HepG2 (cell line): ENCODE data around the gene DDX54. TPM values are rescaled to one million over a fixed set of nuclear protein-coding genes. Genes with fewer than 3 reads are reported as not detected.

Experiments
- ATAC-seq: fragments of 200-7000 bp; cut with Tn5 transposase; 3 replicates; pipeline ENCODE4 v1.9.1; 2020; ENCODE audit warnings: mild to moderate bottlenecking, moderate library complexity
- BruUV-seq: library from RNA; stranded (reverse); fragments of 400-500 nt; replicated peaks from 2 replicates; lab custom pipeline; 2021; lab: Mats Ljungman, UMichigan
- CTCF ChIA-PET: fragments of 300-600 bp; formaldehyde crosslinking; extraction: SDS; loops from one replicate; lab custom pipeline; 2021; ENCODE audit warnings: low total read pairs, inconsistent platforms, low intra/inter-chr PET ratio; lab: Yijun Ruan, JAX
- POLR2A ChIA-PET: fragments of 350-600 bp; sonication (Branson Sonifier 250); formaldehyde crosslinking; loops from one replicate; lab custom pipeline; 2020; ENCODE audit warnings: antibody characterized with exemption, inconsistent platforms; lab: Yijun Ruan, JAX
- DNase-seq: peaks from one replicate; pipeline ENCODE4 v3.0.0-alpha.2; 2015; ENCODE audit warnings: low spot score
- FAIRE-seq: peaks from 3 replicates; lab custom pipeline; 2011; peaks lifted over from hg19 to GRCh38; lab: Jason Lieb, UNC
- H2AFZ ChIP-seq: one replicate; pipeline ENCODE4 v1.6.1; 2011; ENCODE audit warnings: low read length, inconsistent platforms
- H3K27ac ChIP-seq: fragments of 300-600 bp; 3 replicates; pipeline ENCODE4 v1.8.0; 2011; ENCODE audit warnings: mixed run types, mild to moderate bottlenecking, mixed read lengths, low read length, inconsistent platforms; ENCODE audit not compliant: insufficient read depth; ENCODE audit errors: extremely low read length
- H3K27me3 ChIP-seq, 2 experiments: fragments of 200-600 bp in 1 of 2; 2 replicates in 1 of 2; 3 replicates in 1 of 2; pipeline versions ENCODE4 v1.6.0 to v1.8.0; 2011; ENCODE audit warnings: low read length in 2 of 2, mild to moderate bottlenecking in 2 of 2, moderate library complexity in 2 of 2, inconsistent platforms in 1 of 2; ENCODE audit not compliant: insufficient read depth in 2 of 2, control insufficient read depth in 1 of 2
- H3K36me3 ChIP-seq, 2 experiments: fragments of 200-600 bp in 1 of 2; replicated peaks in 1 of 2; 2 replicates in 1 of 2; 3 replicates in 1 of 2; pipeline versions ENCODE4 v1.5.1 to v1.8.0; 2011; ENCODE audit warnings: low read length in 2 of 2, inconsistent platforms in 1 of 2; ENCODE audit not compliant: insufficient read depth in 2 of 2, control insufficient read depth in 1 of 2
- H3K4me1 ChIP-seq: 2 replicates; pipeline ENCODE4 v1.5.1; 2012; ENCODE audit warnings: low read length, inconsistent platforms; ENCODE audit not compliant: insufficient read depth
- H3K4me2 ChIP-seq: 2 replicates; pipeline ENCODE4 v1.6.0; 2011; ENCODE audit warnings: low read depth, low read length, inconsistent platforms
- H3K4me3 ChIP-seq, 3 experiments: fragments of 200-600 bp in 1 of 3; sonication (generic), shearing (Covaris generic) in 1 of 3; replicated peaks in 1 of 3; 2 replicates each; pipeline ENCODE4 v1.5.1; 2011 to 2016; ENCODE audit warnings: low read length in 3 of 3, inconsistent platforms in 2 of 3, low read depth in 2 of 3, mild to moderate bottlenecking in 2 of 3, control low read depth in 1 of 3, mixed read lengths in 1 of 3; ENCODE audit not compliant: insufficient read depth in 1 of 3
- H3K79me2 ChIP-seq: one replicate; pipeline ENCODE4 v1.6.1; 2011; ENCODE audit warnings: low read length, inconsistent platforms; ENCODE audit not compliant: insufficient read depth
- H3K9ac ChIP-seq: 2 replicates; pipeline ENCODE4 v1.6.0; 2011; ENCODE audit warnings: mild to moderate bottlenecking, low read depth, low read length, inconsistent platforms; ENCODE audit not compliant: insufficient read depth
- H3K9me3 ChIP-seq: 2 replicates; pipeline ENCODE4 v1.5.1; 2012; ENCODE audit warnings: mild to moderate bottlenecking, low read length
- H4K20me1 ChIP-seq: 2 replicates; pipeline ENCODE4 v1.6.0; 2011; ENCODE audit warnings: inconsistent platforms, mild to moderate bottlenecking, low read length, moderate library complexity; ENCODE audit not compliant: insufficient read depth
- ARHGAP35 ChIP-seq: sonication (generic); formaldehyde crosslinking; IDR thresholded peaks from 2 replicates; pipeline ENCODE4 v1.9.0; 2022; ENCODE audit warnings: mild to moderate bottlenecking, inconsistent platforms, moderate library complexity, missing genetic modification reagents, borderline replicate concordance
- CBFB ChIP-seq: sonication (generic); formaldehyde crosslinking; IDR thresholded peaks from 2 replicates; pipeline ENCODE4 v1.4.0; 2020; ENCODE audit warnings: missing genetic modification reagents
- GATA4 ChIP-seq: sonication (generic); IDR thresholded peaks from 2 replicates; pipeline ENCODE4 v1.6.1; 2016; ENCODE audit warnings: antibody characterized with exemption, low read depth, borderline replicate concordance
- ZNF451 ChIP-seq: sonication (generic); formaldehyde crosslinking; IDR thresholded peaks from 2 replicates; pipeline ENCODE4 v1.5.0; 2020; ENCODE audit warnings: mild to moderate bottlenecking, missing genetic modification reagents
- ZSCAN12 ChIP-seq: sonication (generic); formaldehyde crosslinking; IDR thresholded peaks from 2 replicates; pipeline ENCODE4 v1.9.0; 2021; ENCODE audit warnings: mild to moderate bottlenecking, missing genetic modification reagents
- WGBS: methylation state at CpG from one replicate; pipeline ENCODE4 v1.1.6; 2017; ENCODE audit warnings: low lambda C conversion rate; 5-methylcytosine and 5-hydroxymethylcytosine counted together
- in situ Hi-C: cut with HindIII; loops from 2 replicates; pipeline ENCODE4 v1.10.0; 2017; ENCODE audit warnings: low pct_unique_long_range_greater_than_20kb; ENCODE audit not compliant: extremely low pct_ligation_motif_present
- intact Hi-C: fragments of 100-400 bp; cut with micrococcal nuclease; formaldehyde crosslinking; loops from one replicate; pipeline ENCODE4 v1.10.0; 2022; ENCODE audit not compliant: unreplicated experiment
- polyA plus RNA-seq, 8 experiments: library from polyadenylated mRNA; depleted of rRNA in 3 of 8; stranded (reverse) in 7 of 8; unstranded in 1 of 8; fragments of >200 nt; fragmentation: Illumina TruSeq in 4 of 8; extraction: Trizol in 4 of 8; gene quantifications; 2 replicates each; pipeline versions ENCODE4 v1.2.1 to v1.2.3, GENCODE V29; 2011 to 2016; ENCODE audit warnings: low read depth in 4 of 8, missing spikeins in 1 of 8, mixed read lengths in 1 of 8; ENCODE audit not compliant: insufficient read depth in 1 of 8
- total RNA-seq, 5 experiments: library from RNA; depleted of rRNA; stranded (reverse); fragments of >200 nt; fragmentation: Illumina TruSeq; extraction: Trizol; gene quantifications; 2 replicates each; pipeline ENCODE4 v1.2.3, GENCODE V29; 2016; ENCODE audit warnings: low read depth in 1 of 5
- TF ChIP-seq, protein P1 (sequence below): sonication (generic); formaldehyde crosslinking; IDR thresholded peaks from 2 replicates; pipeline ENCODE4 v1.8.1; 2022; ENCODE audit warnings: mild to moderate bottlenecking, missing genetic modification reagents
- TF ChIP-seq, protein P2 (sequence below): sonication (generic); formaldehyde crosslinking; IDR thresholded peaks from 2 replicates; pipeline ENCODE4 v1.4.0; 2020; ENCODE audit warnings: missing genetic modification reagents

Gene DDX54
- total and polyA plus RNA-seq, 2 of the 13 experiments (the other 11 are each of a cell fraction or from before 2014, with no cell fraction given), result 59.7 to 61.1 TPM

DNA sequence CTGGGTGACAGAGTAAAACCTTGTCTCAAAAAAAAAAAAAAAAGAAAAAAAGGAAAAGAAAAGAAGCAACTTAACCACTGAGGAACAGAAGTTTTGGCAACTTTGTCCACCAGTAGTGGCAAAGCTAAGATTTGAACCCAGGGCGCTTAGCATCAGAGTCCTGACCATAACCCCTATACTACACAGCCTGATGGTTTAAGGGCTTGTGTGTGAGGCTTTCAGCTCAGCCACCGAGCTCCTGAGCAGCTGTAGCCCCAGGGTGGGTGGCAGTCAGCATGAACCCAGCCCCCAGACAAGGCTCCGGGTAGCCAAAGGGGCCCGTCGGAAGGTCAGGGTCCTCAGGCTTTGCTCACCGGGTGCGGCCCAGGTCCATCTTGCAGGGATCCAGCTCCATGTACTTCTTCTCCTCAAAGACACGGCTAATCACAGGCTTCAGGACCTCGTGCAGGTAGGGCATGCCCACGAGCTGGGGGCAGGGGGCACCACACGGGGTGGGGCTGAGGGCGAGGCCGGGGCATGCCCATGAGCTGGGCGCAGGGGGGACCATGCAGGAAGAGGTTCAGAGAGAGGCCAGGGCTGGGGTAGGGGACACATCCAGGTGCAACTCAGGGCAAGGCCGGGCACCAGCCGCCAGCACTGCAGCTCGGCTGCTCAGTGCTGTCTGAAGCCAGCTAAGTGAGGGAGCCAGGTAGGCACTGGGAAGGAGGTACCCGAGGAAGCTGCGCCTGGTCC, 70.7 kb downstream of the DDX54 start:
- Histone ChIP-seq H3K36me3 (no peaks in the 10 kb centered on the region), H2AFZ (no peak overlapping the region), H3K27ac (no peak overlapping the region), H3K4me2 (no peak overlapping the region), H3K4me1 (no peaks in the 10 kb centered on the region), H3K9ac (no peak overlapping the region), H3K4me3 (no peak overlapping the region), H3K27me3 (peaks cover 0 to 10% of the 10 kb centered on the region in 2 experiments; a peak in 1 of 5 replicates), H3K9me3 (no peaks in the 10 kb centered on the region), H4K20me1 (no peaks in the 10 kb centered on the region), H3K79me2 (no peaks in the 10 kb centered on the region)
- intact Hi-C loops, result no loop called here
- DNase-seq (no peak), FAIRE-seq (no peak), ATAC-seq (no peak)
- CTCF ChIA-PET, result no interaction called here
- 38% methylated on average over 14 of the region's 19 CpGs for WGBS
- TF ChIP-seq CBFB (CRISPR knock-in tag) (no peak), ZNF451 (CRISPR knock-in tag) (no peak), ZSCAN12 (CRISPR knock-in tag) (no peak), GATA4 (no peak), ARHGAP35 (CRISPR knock-in tag) (no peak)
- TF ChIP-seq, protein P1, sequence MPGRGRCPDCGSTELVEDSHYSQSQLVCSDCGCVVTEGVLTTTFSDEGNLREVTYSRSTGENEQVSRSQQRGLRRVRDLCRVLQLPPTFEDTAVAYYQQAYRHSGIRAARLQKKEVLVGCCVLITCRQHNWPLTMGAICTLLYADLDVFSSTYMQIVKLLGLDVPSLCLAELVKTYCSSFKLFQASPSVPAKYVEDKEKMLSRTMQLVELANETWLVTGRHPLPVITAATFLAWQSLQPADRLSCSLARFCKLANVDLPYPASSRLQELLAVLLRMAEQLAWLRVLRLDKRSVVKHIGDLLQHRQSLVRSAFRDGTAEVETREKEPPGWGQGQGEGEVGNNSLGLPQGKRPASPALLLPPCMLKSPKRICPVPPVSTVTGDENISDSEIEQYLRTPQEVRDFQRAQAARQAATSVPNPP (CRISPR knock-in tag), result no peak
- TF ChIP-seq, protein P2, sequence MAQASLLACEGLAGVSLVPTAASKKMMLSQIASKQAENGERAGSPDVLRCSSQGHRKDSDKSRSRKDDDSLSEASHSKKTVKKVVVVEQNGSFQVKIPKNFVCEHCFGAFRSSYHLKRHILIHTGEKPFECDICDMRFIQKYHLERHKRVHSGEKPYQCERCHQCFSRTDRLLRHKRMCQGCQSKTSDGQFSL (CRISPR knock-in tag), result no peak
- POLR2A ChIA-PET, result no interaction called here
- in situ Hi-C loops, result no loop called here
- no TSS peak for BruUV-seq
